ENCODE data around the gene SPPL2B.

DNA sequence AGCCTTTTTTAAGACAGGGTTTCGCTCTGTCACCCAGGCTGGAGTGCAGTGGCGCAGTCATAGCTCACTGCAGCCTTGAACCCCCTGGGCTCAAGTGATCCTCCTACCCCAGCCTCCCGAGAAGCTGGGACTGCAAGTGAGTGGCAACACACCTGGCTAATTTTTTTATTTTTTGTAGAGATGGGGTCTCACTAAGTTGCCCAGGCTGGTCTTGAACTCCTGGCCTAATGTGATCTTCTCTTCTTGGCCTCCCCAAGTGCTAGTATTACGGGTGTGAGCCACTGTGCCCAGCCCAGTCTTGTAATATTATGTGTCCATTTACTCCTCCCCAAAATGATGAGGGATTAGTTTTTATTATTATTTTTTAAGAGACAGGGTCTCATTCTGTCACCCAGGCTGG lies 17.4 kb upstream of the SPPL2B start:
- TF ChIP-seq, protein P1, sequence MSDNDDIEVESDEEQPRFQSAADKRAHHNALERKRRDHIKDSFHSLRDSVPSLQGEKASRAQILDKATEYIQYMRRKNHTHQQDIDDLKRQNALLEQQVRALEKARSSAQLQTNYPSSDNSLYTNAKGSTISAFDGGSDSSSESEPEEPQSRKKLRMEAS (IDR thresholded peaks at IDR 0.05), result no peak
- TF ChIP-seq TAF1 (IDR thresholded peaks at IDR 0.05; ENCODE audit: low read depth) (no peak), EP300 (IDR thresholded peaks at IDR 0.05; ENCODE audit: borderline replicate concordance) (no peak), RAD21 (IDR thresholded peaks at IDR 0.05; ENCODE audit: low read depth) (no peak), CREB1 (IDR thresholded peaks at IDR 0.05; ENCODE audit: low read depth) (no peak), TCF12 (IDR thresholded peaks at IDR 0.05; ENCODE audit: low read depth) (no peak), TEAD4 (IDR thresholded peaks at IDR 0.05) (no peak)
- TF ChIP-seq, protein P2, sequence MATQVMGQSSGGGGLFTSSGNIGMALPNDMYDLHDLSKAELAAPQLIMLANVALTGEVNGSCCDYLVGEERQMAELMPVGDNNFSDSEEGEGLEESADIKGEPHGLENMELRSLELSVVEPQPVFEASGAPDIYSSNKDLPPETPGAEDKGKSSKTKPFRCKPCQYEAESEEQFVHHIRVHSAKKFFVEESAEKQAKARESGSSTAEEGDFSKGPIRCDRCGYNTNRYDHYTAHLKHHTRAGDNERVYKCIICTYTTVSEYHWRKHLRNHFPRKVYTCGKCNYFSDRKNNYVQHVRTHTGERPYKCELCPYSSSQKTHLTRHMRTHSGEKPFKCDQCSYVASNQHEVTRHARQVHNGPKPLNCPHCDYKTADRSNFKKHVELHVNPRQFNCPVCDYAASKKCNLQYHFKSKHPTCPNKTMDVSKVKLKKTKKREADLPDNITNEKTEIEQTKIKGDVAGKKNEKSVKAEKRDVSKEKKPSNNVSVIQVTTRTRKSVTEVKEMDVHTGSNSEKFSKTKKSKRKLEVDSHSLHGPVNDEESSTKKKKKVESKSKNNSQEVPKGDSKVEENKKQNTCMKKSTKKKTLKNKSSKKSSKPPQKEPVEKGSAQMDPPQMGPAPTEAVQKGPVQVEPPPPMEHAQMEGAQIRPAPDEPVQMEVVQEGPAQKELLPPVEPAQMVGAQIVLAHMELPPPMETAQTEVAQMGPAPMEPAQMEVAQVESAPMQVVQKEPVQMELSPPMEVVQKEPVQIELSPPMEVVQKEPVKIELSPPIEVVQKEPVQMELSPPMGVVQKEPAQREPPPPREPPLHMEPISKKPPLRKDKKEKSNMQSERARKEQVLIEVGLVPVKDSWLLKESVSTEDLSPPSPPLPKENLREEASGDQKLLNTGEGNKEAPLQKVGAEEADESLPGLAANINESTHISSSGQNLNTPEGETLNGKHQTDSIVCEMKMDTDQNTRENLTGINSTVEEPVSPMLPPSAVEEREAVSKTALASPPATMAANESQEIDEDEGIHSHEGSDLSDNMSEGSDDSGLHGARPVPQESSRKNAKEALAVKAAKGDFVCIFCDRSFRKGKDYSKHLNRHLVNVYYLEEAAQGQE (IDR thresholded peaks at IDR 0.05; ENCODE audit: low read depth), result no peak
